Posterior cingulate gyrus (tissue), 11 donors: ENCODE results near the gene DPP6.
A peak's percentile ranks its signal among the peaks of the same experiment; 100 is the strongest.

Experiments used
- DNase-seq, 10 donors: peaks; one replicate each; pipeline versions ENCODE4 v3.0.0 to v3.0.0-alpha.2; 2020 to 2021; ENCODE audit warnings: mixed read lengths in 3 of 10
- intact Hi-C: fragments of 100-400 bp; cut with DNase I; formaldehyde crosslinking; loops from one replicate; pipeline ENCODE4 v1.15.1; 2023

DPP6 gene

GRCh38 chr7:154387252-154387651 lies 335.1 kb downstream of the DPP6 start:
- DNase-seq, result no peak

GRCh38 chr7:154388412-154388811 lies 336.2 kb downstream of the DPP6 start:
- intact Hi-C loops, result no loop called here
- DNase-seq, result no peak

More at GRCh38 chr7:154387252-154387651, 335.1 kb downstream of the DPP6 start:
- intact Hi-C loops, result no loop called here

- intact Hi-C loops, result no loop called here
- DNase-seq, result no peak
Measured at GRCh38 chr7:154388999-154389398, 336.8 kb downstream of the DPP6 start.

GRCh38 chr7:154390961-154391360 lies 338.8 kb downstream of the DPP6 start:
- DNase-seq, result peak in 8 of 10 donors; percentile 25 to 92 (median 70)
- intact Hi-C loops, result no loop called here

GRCh38 chr7:154394804-154395203 lies 342.6 kb downstream of the DPP6 start:
- intact Hi-C loops, result no loop called here
- DNase-seq, result no peak

GRCh38 chr7:154406312-154406711 lies 354.1 kb downstream of the DPP6 start:
- intact Hi-C loops, result no loop called here

GRCh38 chr7:154409703-154410311 lies 357.6 kb downstream of the DPP6 start:
- DNase-seq, result no peak
- intact Hi-C loops, result no loop called here

More at GRCh38 chr7:154406312-154406711, 354.1 kb downstream of the DPP6 start:
- DNase-seq, result no peak

GRCh38 chr7:154412105-154412504 lies 359.9 kb downstream of the DPP6 start:
- DNase-seq, result no peak
- intact Hi-C loops, result no loop called here

GRCh38 chr7:154415709-154416399 lies 363.7 kb downstream of the DPP6 start:
- intact Hi-C loops, result no loop called here
- no peak for DNase-seq

GRCh38 chr7:154416714-154417113 lies 364.5 kb downstream of the DPP6 start:
- intact Hi-C loops, result no loop called here
- DNase-seq, result no peak

- intact Hi-C loops, result no loop called here
- DNase-seq, result peak in 3 of 10 donors; percentile 13 to 77 (median 43)
Measured at GRCh38 chr7:154419344-154419743, 367.1 kb downstream of the DPP6 start.

- intact Hi-C loops, result no loop called here
- no peak for DNase-seq
Measured at GRCh38 chr7:154423231-154423630, 371.0 kb downstream of the DPP6 start.

GRCh38 chr7:154424350-154424749 lies 372.2 kb downstream of the DPP6 start:
- intact Hi-C loops, result no loop called here
- DNase-seq, result no peak

GRCh38 chr7:154425271-154425670 lies 373.1 kb downstream of the DPP6 start:
- no peak for DNase-seq
- intact Hi-C loops, result no loop called here

- intact Hi-C loops, result loop anchor here (1.0 kb wide), 1 partner anchor 58 kb away; no protein-coding TSS in a partner anchor
- DNase-seq, result no peak
Measured at GRCh38 chr7:154426778-154427177, 374.6 kb downstream of the DPP6 start.

GRCh38 chr7:154427533-154427932 lies 375.3 kb downstream of the DPP6 start:
- no peak for DNase-seq
- intact Hi-C loops, result no loop called here

GRCh38 chr7:154429666-154430404 lies 377.6 kb downstream of the DPP6 start:
- DNase-seq, result no peak
- intact Hi-C loops, result no loop called here

- intact Hi-C loops, result no loop called here
Measured at GRCh38 chr7:154430640-154431039, 378.4 kb downstream of the DPP6 start.

GRCh38 chr7:154431045-154431444 lies 378.8 kb downstream of the DPP6 start:
- no peak for DNase-seq

More at GRCh38 chr7:154430640-154431039, 378.4 kb downstream of the DPP6 start:
- no peak for DNase-seq

GRCh38 chr7:154433632-154434598 lies 381.7 kb downstream of the DPP6 start:
- intact Hi-C loops, result no loop called here
- no peak for DNase-seq

More at GRCh38 chr7:154431045-154431444, 378.8 kb downstream of the DPP6 start:
- intact Hi-C loops, result no loop called here
